Kidney glomerular epithelial cell (primary cell): ENCODE measurements around the gene ATG2B.

ENCODE experiments used
- DNase-seq: peaks from one replicate; lab custom pipeline; 2025; lab: John Stamatoyannopoulos, UW

Gene ATG2B, protein sequence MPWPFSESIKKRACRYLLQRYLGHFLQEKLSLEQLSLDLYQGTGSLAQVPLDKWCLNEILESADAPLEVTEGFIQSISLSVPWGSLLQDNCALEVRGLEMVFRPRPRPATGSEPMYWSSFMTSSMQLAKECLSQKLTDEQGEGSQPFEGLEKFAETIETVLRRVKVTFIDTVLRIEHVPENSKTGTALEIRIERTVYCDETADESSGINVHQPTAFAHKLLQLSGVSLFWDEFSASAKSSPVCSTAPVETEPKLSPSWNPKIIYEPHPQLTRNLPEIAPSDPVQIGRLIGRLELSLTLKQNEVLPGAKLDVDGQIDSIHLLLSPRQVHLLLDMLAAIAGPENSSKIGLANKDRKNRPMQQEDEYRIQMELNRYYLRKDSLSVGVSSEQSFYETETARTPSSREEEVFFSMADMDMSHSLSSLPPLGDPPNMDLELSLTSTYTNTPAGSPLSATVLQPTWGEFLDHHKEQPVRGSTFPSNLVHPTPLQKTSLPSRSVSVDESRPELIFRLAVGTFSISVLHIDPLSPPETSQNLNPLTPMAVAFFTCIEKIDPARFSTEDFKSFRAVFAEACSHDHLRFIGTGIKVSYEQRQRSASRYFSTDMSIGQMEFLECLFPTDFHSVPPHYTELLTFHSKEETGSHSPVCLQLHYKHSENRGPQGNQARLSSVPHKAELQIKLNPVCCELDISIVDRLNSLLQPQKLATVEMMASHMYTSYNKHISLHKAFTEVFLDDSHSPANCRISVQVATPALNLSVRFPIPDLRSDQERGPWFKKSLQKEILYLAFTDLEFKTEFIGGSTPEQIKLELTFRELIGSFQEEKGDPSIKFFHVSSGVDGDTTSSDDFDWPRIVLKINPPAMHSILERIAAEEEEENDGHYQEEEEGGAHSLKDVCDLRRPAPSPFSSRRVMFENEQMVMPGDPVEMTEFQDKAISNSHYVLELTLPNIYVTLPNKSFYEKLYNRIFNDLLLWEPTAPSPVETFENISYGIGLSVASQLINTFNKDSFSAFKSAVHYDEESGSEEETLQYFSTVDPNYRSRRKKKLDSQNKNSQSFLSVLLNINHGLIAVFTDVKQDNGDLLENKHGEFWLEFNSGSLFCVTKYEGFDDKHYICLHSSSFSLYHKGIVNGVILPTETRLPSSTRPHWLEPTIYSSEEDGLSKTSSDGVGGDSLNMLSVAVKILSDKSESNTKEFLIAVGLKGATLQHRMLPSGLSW (N-terminal part only)

DNA sequence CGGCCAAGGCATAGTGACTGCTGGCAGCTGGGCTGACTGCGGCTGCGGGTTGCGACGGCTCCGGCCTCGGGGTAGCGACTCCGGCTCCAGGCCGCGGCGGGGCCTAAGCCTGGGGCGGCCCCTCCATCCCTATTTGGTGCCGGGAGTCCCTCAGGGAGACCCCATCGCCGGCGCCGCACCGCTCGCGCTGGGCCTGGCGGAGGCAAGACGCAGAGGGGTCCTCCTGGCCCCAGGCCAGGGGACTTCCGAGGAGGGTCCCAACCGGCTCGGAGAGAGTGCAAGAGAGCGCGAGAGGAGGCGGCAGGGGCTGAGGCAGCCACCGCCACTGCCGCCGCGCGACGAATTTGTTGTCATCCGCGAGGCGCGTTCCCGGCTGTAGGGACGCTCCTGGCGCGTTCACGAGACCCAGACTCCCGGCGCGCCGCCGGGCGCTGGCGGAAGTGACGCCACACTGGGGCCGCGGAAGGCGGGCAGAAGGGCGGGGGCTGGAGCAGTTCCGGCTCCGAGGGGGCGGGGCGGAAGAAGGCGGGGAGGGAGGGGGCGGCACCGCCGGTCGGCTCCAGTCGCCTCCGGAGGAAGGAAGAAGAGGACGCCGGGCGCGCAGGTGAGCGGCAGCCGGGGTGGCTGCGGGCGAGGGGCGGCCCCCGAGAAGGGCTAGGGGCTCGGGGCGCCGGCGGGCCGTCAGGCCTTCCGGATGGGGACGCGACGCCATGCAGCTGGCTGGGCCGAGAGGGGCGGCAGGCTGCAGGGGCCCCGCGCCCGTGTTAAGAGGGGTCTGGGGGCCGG is at the start of gene ATG2B, which contains the start of gene GSKIP:
ATG2B (minus strand) TSS at position 377 of the 786 bp plus-strand sequence; CDS start at position 12, 365 bp downstream.
GSKIP (plus strand) TSS at position 562 of the 786 bp plus-strand sequence. CDS start 18,722 bp downstream, outside the sequence.
- peak; percentile 64 for DNase-seq

DNA sequence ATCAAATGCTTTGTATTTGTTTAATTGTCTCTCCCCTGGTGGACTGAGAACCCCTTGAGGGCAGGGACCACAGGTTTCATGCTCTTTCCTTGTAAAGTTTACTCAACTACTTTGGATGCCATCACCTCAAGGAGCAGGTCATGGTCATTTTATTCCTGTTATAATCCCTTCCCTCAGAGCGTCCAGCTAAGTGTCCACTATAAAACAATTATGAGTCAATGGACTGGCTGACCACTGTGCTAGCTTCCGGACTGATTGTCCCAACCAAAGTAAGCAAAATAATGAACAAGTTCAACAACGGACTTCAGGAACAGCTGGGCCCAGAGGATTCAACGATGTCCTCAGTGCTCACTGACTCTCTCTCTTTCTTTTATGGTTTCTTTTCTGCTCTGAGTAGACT is 47.0 kb upstream of the ATG2B start:
- no peak for DNase-seq

- no peak for DNase-seq
Measured at GRCh38 chr14:96409701-96410100, 46.6 kb upstream of the ATG2B start.

- no peak for DNase-seq
Measured at GRCh38 chr14:96408608-96409007, 45.5 kb upstream of the ATG2B start.

DNA sequence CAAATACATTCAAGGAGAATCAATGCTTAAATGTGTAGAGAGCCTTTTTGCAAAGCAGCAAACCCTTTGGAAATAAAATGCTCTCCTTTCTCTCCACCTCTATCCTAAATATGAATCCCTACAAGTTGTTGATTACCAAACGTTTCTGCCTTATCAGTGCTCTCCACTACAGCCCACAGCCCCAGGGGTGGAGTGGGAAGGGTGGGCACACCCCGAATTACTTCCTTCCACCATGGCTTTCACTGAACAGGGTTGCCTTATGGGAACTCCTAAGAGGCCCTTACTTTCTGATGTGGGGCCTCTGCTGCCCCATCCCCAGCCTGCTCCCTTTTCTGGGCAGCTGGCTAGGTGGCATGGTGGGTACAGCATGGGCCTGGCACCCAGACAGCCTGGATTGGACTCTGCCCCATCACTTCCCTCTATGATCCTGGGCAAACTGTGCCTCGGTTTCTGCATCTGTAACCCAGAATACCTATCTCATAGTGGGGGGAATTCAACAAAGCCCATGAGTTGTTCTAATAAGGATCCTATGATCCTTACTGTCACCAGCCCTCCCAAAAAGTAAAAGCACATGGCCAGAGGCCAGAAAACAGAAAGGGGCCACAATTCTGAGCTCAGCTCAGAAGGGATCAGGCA is 44.9 kb upstream of the ATG2B start:
- DNase-seq = no peak

DNA sequence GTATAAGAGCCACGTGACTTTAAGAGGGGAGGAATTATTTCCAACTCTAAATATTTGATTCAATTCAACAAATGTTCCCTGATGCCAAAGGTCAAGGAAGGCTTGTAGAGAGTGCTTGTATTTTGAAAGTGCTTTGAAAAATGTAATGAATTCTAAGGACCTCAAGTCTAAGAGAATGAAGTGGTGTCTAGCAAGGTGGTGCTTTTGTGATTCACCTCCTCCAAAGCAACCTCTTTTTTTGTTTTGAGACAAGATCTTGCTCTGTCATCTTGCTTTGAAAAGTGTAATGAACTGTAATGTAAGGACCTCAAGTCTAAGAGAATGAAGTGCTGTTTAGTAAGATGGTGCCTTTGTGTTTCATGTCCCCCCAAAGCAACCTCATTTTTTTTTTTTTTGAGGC is 42.5 kb upstream of the ATG2B start:
- no peak for DNase-seq

DNA sequence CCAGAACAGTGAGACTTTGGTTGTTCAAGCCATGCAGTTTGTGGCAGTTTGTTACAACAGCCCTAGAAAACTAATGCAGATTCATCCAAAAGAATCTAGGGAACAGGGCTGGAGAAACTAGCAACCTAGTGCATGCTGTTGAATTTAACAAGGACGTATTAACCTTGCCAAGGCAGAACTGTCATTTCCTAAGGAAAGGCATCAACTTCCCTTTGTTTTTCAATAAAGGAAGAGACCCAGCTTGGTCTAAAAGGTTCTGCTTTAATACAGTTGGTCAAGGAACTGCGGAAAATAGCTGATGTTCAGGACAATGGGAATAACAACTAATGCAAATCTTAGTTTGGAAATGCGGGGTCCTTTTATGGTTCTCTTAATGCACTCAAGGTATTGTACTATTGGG is 40.3 kb upstream of the ATG2B start:
- DNase-seq = no peak

- no peak for DNase-seq
Measured at GRCh38 chr14:96400495-96400894, 37.4 kb upstream of the ATG2B start.

- no peak for DNase-seq
Measured at GRCh38 chr14:96399405-96399804, 36.3 kb upstream of the ATG2B start.

DNA sequence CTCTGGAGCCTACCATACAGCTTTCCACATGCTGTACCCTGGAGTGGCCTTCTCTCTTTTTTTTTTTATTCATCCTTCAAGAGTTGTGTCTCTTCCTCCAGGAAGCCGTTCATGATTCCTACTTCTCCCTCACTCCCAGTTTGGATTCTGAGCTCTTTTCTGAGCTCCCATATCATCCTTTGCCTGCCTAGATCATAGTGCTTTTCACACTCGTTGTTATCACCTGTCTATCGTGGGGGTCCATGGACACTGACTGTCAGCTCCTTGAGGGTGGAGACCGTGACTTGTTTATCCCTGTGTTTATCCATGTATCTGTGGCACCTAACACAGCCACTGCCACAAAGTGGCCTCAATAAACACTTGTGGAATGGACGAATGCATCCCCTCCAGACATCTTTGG is 35.8 kb upstream of the ATG2B start:
- no peak for DNase-seq

- DNase-seq = no peak
Measured at GRCh38 chr14:96398432-96398831, 35.3 kb upstream of the ATG2B start.

DNA sequence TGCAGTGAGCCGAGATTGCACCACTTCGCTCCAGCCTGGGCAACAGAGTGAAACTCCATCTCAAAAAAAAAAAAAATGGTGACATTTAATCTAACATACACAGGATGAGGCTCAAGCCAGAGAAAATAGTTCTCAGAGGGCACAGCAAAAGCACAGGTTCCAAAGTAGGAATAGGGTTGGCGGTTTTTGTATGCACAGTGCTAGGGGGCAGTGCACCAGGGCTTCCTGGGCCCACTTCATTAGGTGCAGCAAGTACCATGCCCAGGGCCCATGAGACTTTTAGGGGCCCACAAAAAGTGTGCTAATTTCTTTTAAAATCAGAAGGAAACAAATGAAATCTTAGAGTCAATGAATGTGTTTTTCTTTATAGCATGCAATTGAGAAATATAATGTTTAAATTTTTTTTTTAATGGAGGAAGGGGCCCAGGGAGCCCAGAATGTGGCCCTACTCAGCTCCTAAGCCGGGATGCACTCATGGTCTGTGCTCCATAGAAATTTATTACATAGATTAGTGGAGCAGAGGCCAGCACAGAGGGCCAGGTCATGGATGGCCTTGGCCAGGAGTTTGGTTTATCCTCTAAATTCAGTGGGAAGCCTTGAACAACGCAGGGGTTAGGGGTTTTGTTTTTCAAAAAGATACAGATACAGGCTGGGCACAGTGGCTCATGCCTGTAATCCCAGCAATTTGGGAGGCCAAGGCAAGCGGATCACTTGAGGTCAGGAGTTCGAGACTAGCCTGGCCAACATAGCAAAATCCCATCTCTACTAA is 31.1 kb upstream of the ATG2B start:
- no peak for DNase-seq

- no peak for DNase-seq
Measured at GRCh38 chr14:96393071-96393691, 30.0 kb upstream of the ATG2B start.

DNA sequence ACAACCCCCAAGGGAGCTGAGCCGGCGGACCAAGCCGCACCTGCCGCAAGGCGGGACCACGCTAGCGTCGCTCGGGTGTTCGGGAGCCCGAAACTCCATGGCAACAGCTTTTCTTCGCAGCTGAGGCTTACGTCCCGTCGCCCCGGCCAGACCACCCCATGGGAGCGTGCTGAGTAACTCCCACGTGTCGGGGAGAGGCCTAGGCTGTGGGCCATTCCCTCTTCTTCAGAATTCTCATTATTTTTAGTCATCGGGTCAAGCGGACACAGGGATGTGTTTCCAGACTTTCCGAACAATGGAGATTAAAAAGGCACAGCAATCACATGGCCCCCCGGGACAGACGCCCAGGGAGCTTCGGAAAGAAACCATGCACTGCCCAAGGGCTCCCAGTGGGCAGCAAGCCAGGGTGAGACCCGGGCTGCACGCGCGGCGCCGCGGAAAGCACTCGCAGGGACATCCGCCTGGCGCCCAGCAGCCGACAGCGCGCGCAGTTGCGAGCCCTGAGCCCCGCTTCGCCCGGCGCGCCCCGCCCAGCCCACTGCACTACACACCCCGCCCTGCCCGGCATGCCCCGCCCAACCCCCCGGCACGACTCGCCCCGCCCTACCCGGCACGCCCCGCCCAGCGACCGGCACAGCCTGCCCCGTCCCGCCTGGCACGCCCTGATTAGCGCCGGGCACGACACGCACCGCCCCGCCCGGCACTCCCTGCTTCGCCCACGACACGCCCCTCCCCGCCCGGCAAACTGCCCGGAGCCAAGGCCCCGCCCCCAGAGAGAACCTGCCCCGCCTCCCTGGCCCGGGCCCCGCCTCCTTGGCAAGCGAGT is 28.4 kb upstream of the ATG2B start:
- peak; percentile 79 for DNase-seq

DNA sequence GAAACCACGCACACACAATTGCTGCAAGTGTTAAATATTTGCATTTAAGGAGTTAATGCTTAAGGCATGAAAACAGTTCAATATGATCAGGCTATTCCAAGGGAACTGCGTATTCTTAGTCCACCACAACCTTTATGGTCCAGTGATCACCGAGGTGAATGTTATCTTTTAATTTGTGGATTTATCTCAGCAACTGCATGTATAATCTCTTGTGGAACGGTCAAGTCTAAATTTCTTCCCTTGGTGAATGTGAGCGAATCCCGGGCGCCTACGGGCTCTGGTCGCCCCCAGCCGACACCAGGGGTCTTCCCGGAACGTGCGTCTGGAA is 27.8 kb upstream of the ATG2B start:
- DNase-seq = no peak

DNA sequence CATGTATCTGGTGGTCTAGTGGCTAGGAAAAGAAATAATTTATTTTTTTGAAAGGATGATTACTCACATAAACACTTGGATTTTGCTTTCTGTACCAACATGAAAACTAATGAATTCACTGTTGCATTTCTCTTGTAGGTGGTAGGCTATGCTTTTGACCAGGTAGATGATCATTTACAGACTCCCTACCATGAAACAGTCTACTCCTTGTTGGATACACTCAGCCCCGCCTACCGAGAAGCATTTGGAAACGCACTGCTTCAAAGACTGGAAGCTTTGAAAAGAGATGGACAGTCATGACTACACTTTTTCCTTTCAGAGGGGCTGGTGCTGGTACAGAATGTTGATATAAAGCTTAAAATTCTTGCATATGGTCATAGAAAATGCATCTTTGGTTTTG is 22.2 kb upstream of the ATG2B start:
- DNase-seq = no peak

DNA sequence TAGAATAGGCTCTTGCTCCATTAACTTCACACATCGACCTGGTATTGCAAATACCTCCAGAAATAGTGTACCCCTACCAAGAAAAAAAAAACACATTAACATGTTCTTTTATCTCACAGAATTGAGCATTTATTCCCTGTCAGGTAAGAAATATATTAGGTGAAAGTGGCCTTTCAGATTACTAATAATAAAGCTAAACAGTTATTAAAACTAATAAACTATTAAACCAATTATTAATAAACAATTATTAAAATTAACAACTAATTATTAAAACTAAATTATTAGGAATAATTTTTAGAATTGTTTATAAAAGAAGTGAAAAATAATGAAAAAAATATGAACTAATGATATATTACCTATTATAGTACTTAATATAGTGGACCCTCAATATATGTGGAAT is 21.6 kb upstream of the ATG2B start:
- no peak for DNase-seq

GRCh38 chr14:96384053-96384452 is 20.9 kb upstream of the ATG2B start:
- DNase-seq = no peak

DNA sequence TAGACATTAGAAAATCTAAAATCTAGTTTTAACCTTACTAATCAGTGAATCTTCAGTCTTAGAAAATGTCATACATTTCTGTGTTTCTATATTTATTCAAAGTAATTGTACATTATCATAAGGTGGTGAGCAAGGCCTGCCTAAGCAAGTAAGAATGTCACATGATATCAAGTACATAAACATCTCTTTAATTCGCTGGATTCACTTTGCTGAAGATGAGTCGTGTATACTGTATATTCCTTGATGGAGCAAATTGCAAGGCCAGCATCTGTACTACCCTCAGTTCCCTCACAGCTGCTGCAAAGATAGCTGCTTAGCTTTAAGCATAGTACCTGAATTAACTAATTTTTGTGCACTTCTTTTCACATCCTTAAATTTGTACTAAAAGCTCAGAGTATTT is 20.3 kb upstream of the ATG2B start:
- DNase-seq = no peak
